Fibroblast of lung (primary cell): ENCODE measurements around the gene MORC4.

Source experiments
- CTCF ChIP-seq, 2 donors: IDR thresholded peaks in 1 of 2; conservative IDR thresholded peaks in 1 of 2; 1 replicate in 1 of 2; 2 replicates in 1 of 2; pipeline ENCODE4 v1.5.1; 2011 to 2012; ENCODE audit warnings: low read length in 2 of 2, control low read depth in 1 of 2, inconsistent platforms in 1 of 2, low read depth in 1 of 2, mild to moderate bottlenecking in 1 of 2
- EZH2 ChIP-seq: IDR thresholded peaks from 2 replicates; pipeline ENCODE4 v1.5.1; 2012; ENCODE audit warnings: low read length, control low read depth, mild to moderate bottlenecking; ENCODE audit errors: missing control alignments

GRCh38 chrX:106931831-106932491 lies 68.1 kb downstream of the MORC4 start:
- TF ChIP-seq CTCF (conservative IDR thresholded peaks at IDR 0.05 in 1 of 2, IDR thresholded peaks at IDR 0.05 in 1 of 2; ENCODE audit: low read depth in 1 of 2, low read length in 2 of 2), result no peak
- TF ChIP-seq EZH2, result no peak
